GM21619 (cell line): ENCODE results near the gene PAFAH2.

Source experiments
- ATAC-seq: cut with Tn5 transposase; IDR thresholded peaks from one replicate; pipeline ENCODE4 v1.9.1; 2021; ENCODE audit not compliant: unreplicated experiment

PAFAH2 gene

GRCh38 chr1:25997828-25998761, at the start of gene PAFAH2:
TSS of gene PAFAH2 (minus strand) at chr1:25998063. CDS start at chr1:25990816, 7,247 bp downstream.
- ATAC-seq: peak; percentile 96

GRCh38 chr1:26047278-26047874, 49.5 kb upstream of the PAFAH2 start:
- ATAC-seq: no peak

- no peak for ATAC-seq
Observed at GRCh38 chr1:26046246-26047095, 48.6 kb upstream of the PAFAH2 start.

- ATAC-seq: no peak
Observed at GRCh38 chr1:26045722-26046245, 47.9 kb upstream of the PAFAH2 start, which contains the start of gene SLC30A2. TSS of gene SLC30A2 (minus strand) at chr1:26046118. CDS start at chr1:26045896, 222 bp downstream.

- no peak for ATAC-seq
Observed at GRCh38 chr1:26044971-26045721, 47.3 kb upstream of the PAFAH2 start.

GRCh38 chr1:26044414-26044813, 46.6 kb upstream of the PAFAH2 start:
- ATAC-seq: no peak

- no peak for ATAC-seq
Observed at GRCh38 chr1:26043765-26044164, 45.9 kb upstream of the PAFAH2 start.

- no peak for ATAC-seq
Observed at GRCh38 chr1:26041978-26042377, 44.1 kb upstream of the PAFAH2 start.

- ATAC-seq: no peak
Observed at GRCh38 chr1:26041401-26041800, 43.5 kb upstream of the PAFAH2 start.

GRCh38 chr1:26038904-26039303, 41.0 kb upstream of the PAFAH2 start:
- ATAC-seq: no peak

GRCh38 chr1:26038477-26038876, 40.6 kb upstream of the PAFAH2 start:
- ATAC-seq: no peak

GRCh38 chr1:26037904-26038303, 40.0 kb upstream of the PAFAH2 start:
- no peak for ATAC-seq

GRCh38 chr1:26036756-26037281, 39.0 kb upstream of the PAFAH2 start:
- no peak for ATAC-seq

GRCh38 chr1:26035959-26036755, 38.3 kb upstream of the PAFAH2 start:
- ATAC-seq: peak; percentile 56

- peak; percentile 78 for ATAC-seq
Observed at GRCh38 chr1:26035203-26035958, 37.5 kb upstream of the PAFAH2 start.

- no peak for ATAC-seq
Observed at GRCh38 chr1:26034504-26035202, 36.8 kb upstream of the PAFAH2 start.

- no peak for ATAC-seq
Observed at GRCh38 chr1:26032656-26033357, 34.9 kb upstream of the PAFAH2 start.
